Activated CD4-positive, alpha-beta T cell treated with anti-CD3 and anti-CD28 coated beads, Interleukin-2, amount 50 U/mL, for 16 hours (primary cell): Measurements from ENCODE around the gene ANKRD7.

ENCODE experiments used
- DNase-seq: peaks from one replicate; pipeline ENCODE4 v3.0.0-alpha.2; 2020

Gene ANKRD7

GRCh38 chr7:118224521-118224920 lies at the start of gene ANKRD7:
Gene ANKRD7 (plus strand): TSS chr7:118224704. CDS start chr7:118224831, 127 bp downstream.
- no peak for DNase-seq

GRCh38 chr7:118175740-118176139 lies 48.8 kb upstream of the ANKRD7 start:
- DNase-seq, result no peak

- no peak for DNase-seq
These were observed 45.3 kb upstream of the ANKRD7 start for GRCh38 chr7:118179191-118179590.

GRCh38 chr7:118182593-118183427 lies 41.7 kb upstream of the ANKRD7 start:
- no peak for DNase-seq

- no peak for DNase-seq
These were observed 41.1 kb upstream of the ANKRD7 start for GRCh38 chr7:118183428-118183785.

- peak; percentile 98 for DNase-seq
These were observed 40.5 kb upstream of the ANKRD7 start, which contains the start of gene LSM8 for GRCh38 chr7:118183786-118184564. Gene LSM8 (plus strand): TSS chr7:118184164. CDS start chr7:118184224, 60 bp downstream.

GRCh38 chr7:118184565-118184940 lies 40.0 kb upstream of the ANKRD7 start:
- no peak for DNase-seq

- no peak for DNase-seq
These were observed 39.2 kb upstream of the ANKRD7 start for GRCh38 chr7:118185163-118185860.

GRCh38 chr7:118186501-118186900 lies 38.0 kb upstream of the ANKRD7 start:
- peak; percentile 31 for DNase-seq

- DNase-seq, result no peak
These were observed 29.9 kb upstream of the ANKRD7 start for GRCh38 chr7:118194571-118194970.

GRCh38 chr7:118195837-118196474 lies 28.5 kb upstream of the ANKRD7 start:
- DNase-seq, result peak; percentile 50

- DNase-seq, result no peak
These were observed 22.4 kb upstream of the ANKRD7 start for GRCh38 chr7:118202061-118202460.

GRCh38 chr7:118214051-118214832 lies 10.3 kb upstream of the ANKRD7 start:
- DNase-seq, result peak; percentile 72

GRCh38 chr7:118214833-118215182 lies 9.7 kb upstream of the ANKRD7 start:
- DNase-seq, result no peak

- no peak for DNase-seq
These were observed 7.3 kb upstream of the ANKRD7 start for GRCh38 chr7:118217210-118217619.

GRCh38 chr7:118218413-118219156 lies 5.9 kb upstream of the ANKRD7 start:
- DNase-seq, result no peak

GRCh38 chr7:118219157-118219512 lies 5.4 kb upstream of the ANKRD7 start:
- no peak for DNase-seq

- DNase-seq, result no peak
These were observed 3.9 kb upstream of the ANKRD7 start for GRCh38 chr7:118220583-118220982.

- DNase-seq, result no peak
These were observed 1.9 kb upstream of the ANKRD7 start for GRCh38 chr7:118222591-118222990.

- no peak for DNase-seq
These were observed 8.3 kb downstream of the ANKRD7 start for GRCh38 chr7:118232837-118233236.

- no peak for DNase-seq
These were observed 9.3 kb downstream of the ANKRD7 start for GRCh38 chr7:118233799-118234198.

- no peak for DNase-seq
These were observed 14.5 kb downstream of the ANKRD7 start for GRCh38 chr7:118239014-118239413.
